ENCODE results near the gene PLCZ1. TPM values are rescaled to one million over a fixed set of nuclear protein-coding genes. Genes with fewer than 3 reads are reported as not detected.
A peak's percentile ranks its signal among the peaks of the same experiment; 100 is the strongest.

PLCZ1 gene
- total and polyA plus RNA-seq, 2 donors (not counting 1 experiment from before 2014, with no cell fraction given) = not detected

GRCh38 chr12:18752947-18753346, 15.1 kb upstream of the PLCZ1 start:
- H3K4me3 ChIP-seq (replicated peaks in 1 of 4; ENCODE audit: control extremely low read depth in 1 of 4, insufficient read depth in 1 of 4, low read depth in 3 of 4, low read length in 4 of 4) = no peak overlapping the region
- no peak overlapping the region for H2AFZ ChIP-seq (ENCODE audit: low read length)
- no peaks in the 10 kb centered on the region for H3K27me3 ChIP-seq (ENCODE audit: control insufficient read depth, insufficient read depth, low read length)
- peaks cover 9% of the 10 kb centered on the region for H3K4me1 ChIP-seq (ENCODE audit: control insufficient read depth, extremely low read depth, insufficient read depth, low read length)
- peak overlapping the region; percentile 33 for H3K27ac ChIP-seq (ENCODE audit: insufficient read depth, low read length)
- DNase-seq (ENCODE audit: low read depth in 2 of 2) = no peak
- no peak overlapping the region for H3K9ac ChIP-seq (ENCODE audit: insufficient read depth, low read length)
- H3K9me3 ChIP-seq (ENCODE audit: control insufficient read depth, insufficient read depth, low read depth, low read length) = no peaks in the 10 kb centered on the region
- no peaks in the 10 kb centered on the region for H3K79me2 ChIP-seq (ENCODE audit: control insufficient read depth, insufficient read depth, low read length)
- H3K4me2 ChIP-seq (ENCODE audit: extremely low read depth, insufficient read depth, low read length) = no peak overlapping the region
- no peaks in the 10 kb centered on the region for H4K20me1 ChIP-seq (ENCODE audit: control insufficient read depth, extremely low read depth, insufficient read depth, low read length)
- TF ChIP-seq, protein P1, sequence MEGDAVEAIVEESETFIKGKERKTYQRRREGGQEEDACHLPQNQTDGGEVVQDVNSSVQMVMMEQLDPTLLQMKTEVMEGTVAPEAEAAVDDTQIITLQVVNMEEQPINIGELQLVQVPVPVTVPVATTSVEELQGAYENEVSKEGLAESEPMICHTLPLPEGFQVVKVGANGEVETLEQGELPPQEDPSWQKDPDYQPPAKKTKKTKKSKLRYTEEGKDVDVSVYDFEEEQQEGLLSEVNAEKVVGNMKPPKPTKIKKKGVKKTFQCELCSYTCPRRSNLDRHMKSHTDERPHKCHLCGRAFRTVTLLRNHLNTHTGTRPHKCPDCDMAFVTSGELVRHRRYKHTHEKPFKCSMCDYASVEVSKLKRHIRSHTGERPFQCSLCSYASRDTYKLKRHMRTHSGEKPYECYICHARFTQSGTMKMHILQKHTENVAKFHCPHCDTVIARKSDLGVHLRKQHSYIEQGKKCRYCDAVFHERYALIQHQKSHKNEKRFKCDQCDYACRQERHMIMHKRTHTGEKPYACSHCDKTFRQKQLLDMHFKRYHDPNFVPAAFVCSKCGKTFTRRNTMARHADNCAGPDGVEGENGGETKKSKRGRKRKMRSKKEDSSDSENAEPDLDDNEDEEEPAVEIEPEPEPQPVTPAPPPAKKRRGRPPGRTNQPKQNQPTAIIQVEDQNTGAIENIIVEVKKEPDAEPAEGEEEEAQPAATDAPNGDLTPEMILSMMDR (conservative IDR thresholded peaks at IDR 0.05 in 1 of 2, IDR thresholded peaks at IDR 0.05 in 1 of 2; ENCODE audit: low read depth in 1 of 2, low read length in 2 of 2) = no peak
- TF ChIP-seq EZH2 (IDR thresholded peaks at IDR 0.05; ENCODE audit: low read length, missing control alignments) = no peak
- no peaks in the 10 kb centered on the region for H3K36me3 ChIP-seq (ENCODE audit: control insufficient read depth, insufficient read depth, low read length)

DNA sequence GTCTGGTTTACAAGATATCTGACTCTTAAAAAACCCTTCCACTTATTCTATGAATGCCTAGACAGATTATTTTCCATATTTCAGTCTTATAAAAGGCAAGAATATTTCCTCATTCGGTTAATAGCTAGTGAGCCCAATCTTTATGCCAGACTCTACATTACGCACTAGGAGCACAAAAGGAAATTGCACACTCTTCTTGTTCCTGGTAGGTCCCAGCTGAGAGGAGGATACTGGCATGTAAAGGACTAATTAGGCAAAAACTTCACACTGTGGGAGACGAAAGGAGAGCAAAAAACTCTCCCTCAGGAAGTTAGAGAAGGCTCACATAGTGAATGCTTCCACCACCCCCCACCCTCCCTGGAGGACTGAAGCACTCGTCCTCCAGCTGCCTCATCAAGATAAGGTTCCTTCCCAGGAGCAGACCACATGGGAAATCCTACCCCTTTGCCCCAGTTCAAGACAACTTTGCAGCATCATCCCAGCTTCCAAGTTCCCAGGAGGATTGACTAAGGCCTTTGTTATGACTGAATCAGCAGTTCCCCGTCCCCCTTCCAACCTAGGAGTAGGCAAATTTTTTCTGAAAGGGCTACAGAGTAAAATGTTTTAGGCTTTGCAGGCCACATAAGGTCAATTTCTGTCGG, 14.6 kb upstream of the PLCZ1 start:
- no peaks in the 10 kb centered on the region for H3K79me2 ChIP-seq (ENCODE audit: control insufficient read depth, insufficient read depth, low read length)
- no peaks in the 10 kb centered on the region for H4K20me1 ChIP-seq (ENCODE audit: control insufficient read depth, extremely low read depth, insufficient read depth, low read length)
- H3K4me1 ChIP-seq (ENCODE audit: control insufficient read depth, extremely low read depth, insufficient read depth, low read length) = peaks cover 9% of the 10 kb centered on the region
- no peaks in the 10 kb centered on the region for H3K27me3 ChIP-seq (ENCODE audit: control insufficient read depth, insufficient read depth, low read length)
- H3K9me3 ChIP-seq (ENCODE audit: control insufficient read depth, insufficient read depth, low read depth, low read length) = no peaks in the 10 kb centered on the region
- peak overlapping the region; percentile 9 for H3K4me2 ChIP-seq (ENCODE audit: extremely low read depth, insufficient read depth, low read length)
- TF ChIP-seq, protein P1 (conservative IDR thresholded peaks at IDR 0.05 in 1 of 2, IDR thresholded peaks at IDR 0.05 in 1 of 2; ENCODE audit: low read depth in 1 of 2, low read length in 2 of 2) = no peak
- no peak for TF ChIP-seq EZH2 (IDR thresholded peaks at IDR 0.05; ENCODE audit: low read length, missing control alignments)
- no peak overlapping the region for H2AFZ ChIP-seq (ENCODE audit: low read length)
- peak overlapping the region; percentile 42 for H3K27ac ChIP-seq (ENCODE audit: insufficient read depth, low read length)
- no peak overlapping the region for H3K4me3 ChIP-seq (replicated peaks in 1 of 4; ENCODE audit: control extremely low read depth in 1 of 4, insufficient read depth in 1 of 4, low read depth in 3 of 4, low read length in 4 of 4)
- peak; percentile 94 for DNase-seq (ENCODE audit: low read depth in 2 of 2)
- no peak overlapping the region for H3K9ac ChIP-seq (ENCODE audit: insufficient read depth, low read length)
- H3K36me3 ChIP-seq (ENCODE audit: control insufficient read depth, insufficient read depth, low read length) = no peaks in the 10 kb centered on the region

GRCh38 chr12:18751866-18752265, 14.1 kb upstream of the PLCZ1 start:
- H4K20me1 ChIP-seq (ENCODE audit: control insufficient read depth, extremely low read depth, insufficient read depth, low read length) = no peaks in the 10 kb centered on the region
- no peak overlapping the region for H3K4me3 ChIP-seq (replicated peaks in 1 of 4; ENCODE audit: control extremely low read depth in 1 of 4, insufficient read depth in 1 of 4, low read depth in 3 of 4, low read length in 4 of 4)
- H2AFZ ChIP-seq (ENCODE audit: low read length) = no peak overlapping the region
- no peak for DNase-seq (ENCODE audit: low read depth in 2 of 2)
- H3K27ac ChIP-seq (ENCODE audit: insufficient read depth, low read length) = peak overlapping the region; percentile 42
- H3K4me1 ChIP-seq (ENCODE audit: control insufficient read depth, extremely low read depth, insufficient read depth, low read length) = peaks cover 9% of the 10 kb centered on the region
- H3K9me3 ChIP-seq (ENCODE audit: control insufficient read depth, insufficient read depth, low read depth, low read length) = no peaks in the 10 kb centered on the region
- TF ChIP-seq EZH2 (IDR thresholded peaks at IDR 0.05; ENCODE audit: low read length, missing control alignments) = no peak
- TF ChIP-seq, protein P1 (conservative IDR thresholded peaks at IDR 0.05 in 1 of 2, IDR thresholded peaks at IDR 0.05 in 1 of 2; ENCODE audit: low read depth in 1 of 2, low read length in 2 of 2) = no peak
- no peak overlapping the region for H3K4me2 ChIP-seq (ENCODE audit: extremely low read depth, insufficient read depth, low read length)
- no peaks in the 10 kb centered on the region for H3K27me3 ChIP-seq (ENCODE audit: control insufficient read depth, insufficient read depth, low read length)
- H3K9ac ChIP-seq (ENCODE audit: insufficient read depth, low read length) = no peak overlapping the region
- no peaks in the 10 kb centered on the region for H3K79me2 ChIP-seq (ENCODE audit: control insufficient read depth, insufficient read depth, low read length)
- H3K36me3 ChIP-seq (ENCODE audit: control insufficient read depth, insufficient read depth, low read length) = no peaks in the 10 kb centered on the region

All from fibroblast of lung (primary cell).